Fibroblast of gingiva (primary cell): ENCODE measurements around the gene ITPKB.
A peak's percentile ranks its signal among the peaks of the same experiment; 100 is the strongest.

Experiments used
- DNase-seq: peaks from one replicate; pipeline ENCODE4 v3.0.0-alpha.2; 2011; ENCODE audit warnings: low read depth

Gene ITPKB

GRCh38 chr1:226685196-226685820 lies 53.8 kb downstream of the ITPKB start:
- DNase-seq: no peak

DNA sequence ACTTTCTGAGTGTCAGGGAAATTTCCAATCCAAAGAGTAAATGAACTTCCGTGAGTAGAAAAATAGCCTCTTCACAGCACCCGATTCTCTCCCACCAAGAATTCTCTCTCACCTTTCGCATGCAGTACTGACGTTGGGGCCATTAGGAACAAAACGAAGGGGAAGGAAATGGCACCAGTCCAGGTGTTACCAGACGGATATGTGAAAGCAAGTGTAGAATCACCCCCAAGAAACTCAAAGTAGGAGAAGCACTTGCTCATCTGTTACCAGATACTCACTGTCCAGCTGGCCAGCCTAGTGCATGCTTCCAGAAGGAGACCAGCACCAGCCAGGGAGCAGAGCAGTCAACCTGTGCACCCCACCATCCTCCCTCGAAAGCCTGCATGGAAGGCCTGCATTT lies 55.1 kb downstream of the ITPKB start:
- no peak for DNase-seq

DNA sequence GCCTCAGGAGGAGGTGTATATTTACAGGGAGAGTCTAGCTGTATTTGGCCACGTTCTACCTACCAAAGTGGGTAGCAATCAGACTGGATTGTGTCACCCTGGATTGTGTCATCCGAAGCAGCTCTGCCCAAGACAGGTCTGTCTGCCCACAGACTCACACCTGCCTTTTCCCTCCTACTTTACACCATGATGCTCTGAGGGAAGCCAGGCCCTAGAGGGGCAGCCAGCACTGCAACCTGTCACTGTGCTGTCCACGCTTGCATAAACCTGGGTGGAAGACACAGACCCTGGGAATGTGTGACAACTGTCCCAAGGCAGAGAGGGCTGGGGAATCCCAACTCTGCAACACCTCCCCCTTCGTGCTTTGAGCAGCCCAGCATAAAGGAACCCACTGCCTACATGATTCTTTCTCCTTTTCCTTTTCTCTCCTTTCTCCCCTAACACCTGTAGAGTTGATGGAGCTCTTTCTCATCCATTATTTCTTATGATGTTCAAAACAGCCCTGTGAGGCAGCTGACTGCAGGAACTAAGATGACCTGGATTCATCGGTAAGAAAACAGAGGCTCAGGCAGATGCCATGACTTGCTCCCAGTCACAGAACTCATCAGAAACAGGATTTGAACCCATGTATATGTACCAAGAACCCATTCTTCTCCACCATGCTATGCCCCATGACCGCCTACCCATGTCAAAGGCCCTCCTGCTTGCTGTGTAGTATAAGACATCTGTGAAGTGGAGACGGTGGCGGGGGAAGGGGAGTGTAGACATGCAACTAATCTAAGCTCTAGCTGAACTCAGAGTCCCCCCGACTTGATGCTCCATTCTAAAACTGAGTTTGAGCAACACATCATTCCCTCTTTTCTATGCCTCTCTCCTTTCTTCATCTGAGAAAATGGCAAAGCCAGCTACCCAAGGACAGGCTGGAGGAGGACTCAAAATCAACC lies 55.9 kb downstream of the ITPKB start:
- no peak for DNase-seq

GRCh38 chr1:226681652-226682493 lies 57.2 kb downstream of the ITPKB start:
- DNase-seq: no peak

- DNase-seq: no peak
Observed at GRCh38 chr1:226680653-226681052, 58.4 kb downstream of the ITPKB start.

DNA sequence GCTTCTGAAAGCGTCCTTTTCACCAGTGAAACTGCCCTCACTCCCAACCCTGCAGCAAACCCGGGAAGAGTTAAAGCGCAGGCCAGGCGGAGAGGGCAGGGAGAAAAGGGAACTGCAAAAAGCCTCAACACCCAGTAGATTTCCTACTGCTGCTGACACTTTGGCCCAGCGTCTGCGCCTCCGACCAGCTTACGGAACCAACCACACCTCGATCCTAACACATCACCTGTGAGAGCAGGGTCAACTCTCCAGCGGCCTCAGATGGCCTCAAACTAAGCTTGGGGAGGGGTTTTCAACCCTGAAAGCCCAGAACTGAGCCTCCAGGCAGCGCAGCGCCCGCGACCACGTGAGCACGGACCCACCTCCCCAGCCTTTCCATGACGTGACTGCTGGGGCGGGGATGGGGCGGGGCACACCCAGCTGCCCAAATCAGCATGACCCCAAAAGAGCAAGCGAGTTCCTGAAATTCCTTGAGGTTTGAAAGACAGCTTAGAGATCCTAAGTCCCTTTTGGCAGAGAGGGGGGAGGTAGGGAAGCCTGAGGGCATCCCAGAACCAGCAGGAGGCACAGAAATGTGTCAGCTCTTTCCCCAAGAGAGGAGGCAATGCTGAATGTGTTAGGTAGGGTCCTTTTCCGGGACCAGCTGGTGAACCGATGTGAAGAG lies 59.1 kb downstream of the ITPKB start:
- peak; percentile 80 for DNase-seq

DNA sequence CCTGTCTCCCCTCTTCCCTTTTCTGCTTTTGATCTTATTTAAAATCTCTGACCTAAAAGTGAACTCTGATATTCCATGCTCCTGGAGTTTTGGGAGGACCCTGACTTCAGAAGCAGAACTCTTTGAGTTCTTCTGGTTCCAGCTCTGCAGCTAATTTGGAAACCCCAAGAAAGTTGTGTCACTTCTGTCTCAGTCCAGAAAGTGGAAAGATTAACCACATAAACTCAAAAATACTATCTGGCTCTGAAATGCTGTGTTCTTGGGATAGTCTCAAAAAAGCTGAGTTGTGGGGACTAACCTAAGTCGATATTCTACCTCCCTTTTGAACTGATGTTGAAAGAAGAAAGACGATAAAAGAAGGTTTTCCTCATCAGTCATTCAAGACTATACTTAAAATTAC lies 59.8 kb downstream of the ITPKB start:
- DNase-seq: no peak

DNA sequence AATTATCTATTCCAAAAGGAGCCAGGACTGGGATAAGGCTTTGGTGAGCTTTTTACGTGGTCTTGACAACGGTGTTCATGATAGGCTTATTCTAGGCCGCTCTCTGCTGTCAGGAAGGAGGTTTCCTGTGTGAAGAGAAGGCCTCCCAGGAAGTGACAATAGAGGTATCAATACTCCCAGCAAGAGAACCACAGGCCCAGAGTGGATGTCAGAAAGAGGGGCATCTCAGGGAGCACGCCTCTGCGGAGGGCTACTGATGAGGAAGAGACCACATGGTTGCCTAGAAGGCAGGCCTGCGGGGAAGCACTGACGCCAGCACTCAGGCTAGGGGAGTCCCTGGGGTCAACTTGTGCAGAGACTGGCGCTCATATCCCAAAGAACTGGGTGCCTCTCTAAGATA lies 60.4 kb downstream of the ITPKB start:
- no peak for DNase-seq

DNA sequence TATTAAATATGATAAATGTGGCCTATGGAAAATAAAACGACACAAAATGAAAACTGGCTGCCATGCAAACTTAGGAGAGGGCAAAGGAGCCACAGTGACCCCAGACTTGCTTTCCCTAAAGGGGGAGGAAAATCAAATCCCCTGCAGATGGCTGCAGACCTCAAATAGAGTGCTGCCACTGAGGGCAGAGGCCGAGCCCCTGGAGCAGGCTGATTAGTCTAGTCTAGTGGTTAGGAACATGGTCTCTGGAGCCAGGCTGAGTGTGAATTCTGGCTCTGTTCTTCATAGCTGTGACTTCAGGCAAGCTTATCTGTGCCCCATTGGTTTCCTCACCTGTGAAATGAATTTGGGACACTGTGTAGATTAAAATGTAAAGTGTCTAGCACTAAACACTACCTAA lies 60.8 kb downstream of the ITPKB start:
- DNase-seq: no peak

DNA sequence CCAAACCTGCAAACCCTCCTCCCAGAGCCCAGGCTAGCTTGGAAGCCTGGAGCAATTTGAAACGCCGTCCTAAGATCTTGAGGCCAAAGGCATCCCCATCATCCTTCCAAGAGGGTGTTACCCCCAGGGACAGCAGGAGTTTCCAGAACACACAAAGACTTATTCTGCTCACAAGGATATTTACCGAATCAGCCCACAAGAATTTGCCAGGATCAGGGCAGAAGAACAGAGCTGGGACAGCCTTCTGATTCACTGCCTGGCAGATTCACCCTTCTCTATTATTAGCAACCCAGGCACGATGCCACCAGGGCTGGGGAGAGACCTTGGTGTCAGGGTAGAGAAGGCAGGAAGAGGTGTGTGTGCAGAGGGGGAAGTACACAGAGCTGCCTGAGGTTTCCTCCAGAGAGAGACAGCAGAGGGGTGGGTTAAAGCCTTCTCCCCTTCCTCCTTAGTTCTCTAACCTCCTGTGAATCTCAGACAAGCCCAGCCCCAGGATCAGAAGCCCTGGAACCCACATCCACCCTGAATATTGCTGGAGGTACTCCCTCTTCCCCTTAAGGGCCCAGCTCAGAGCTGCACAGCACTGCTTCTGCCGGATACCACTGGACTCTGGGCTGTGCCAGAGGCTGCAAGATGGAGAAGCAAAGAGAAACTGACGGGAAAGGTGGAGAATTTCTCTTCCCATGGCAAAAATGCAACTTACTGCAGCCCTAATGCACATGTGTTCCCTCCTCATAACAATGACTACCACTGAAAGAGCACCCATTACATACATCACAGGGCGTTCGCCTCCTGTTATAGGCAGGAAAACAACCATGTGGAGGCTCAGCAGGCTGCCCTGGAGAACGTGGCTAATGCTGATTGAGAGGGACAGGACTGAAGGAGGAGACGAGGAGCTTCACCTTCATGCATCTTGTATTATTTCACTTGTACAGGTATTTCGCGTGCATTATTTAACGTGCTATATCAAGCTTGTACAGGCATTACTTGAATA lies 61.8 kb downstream of the ITPKB start:
- DNase-seq: peak; percentile 95

GRCh38 chr1:226676381-226676780 lies 62.7 kb downstream of the ITPKB start:
- DNase-seq: no peak

DNA sequence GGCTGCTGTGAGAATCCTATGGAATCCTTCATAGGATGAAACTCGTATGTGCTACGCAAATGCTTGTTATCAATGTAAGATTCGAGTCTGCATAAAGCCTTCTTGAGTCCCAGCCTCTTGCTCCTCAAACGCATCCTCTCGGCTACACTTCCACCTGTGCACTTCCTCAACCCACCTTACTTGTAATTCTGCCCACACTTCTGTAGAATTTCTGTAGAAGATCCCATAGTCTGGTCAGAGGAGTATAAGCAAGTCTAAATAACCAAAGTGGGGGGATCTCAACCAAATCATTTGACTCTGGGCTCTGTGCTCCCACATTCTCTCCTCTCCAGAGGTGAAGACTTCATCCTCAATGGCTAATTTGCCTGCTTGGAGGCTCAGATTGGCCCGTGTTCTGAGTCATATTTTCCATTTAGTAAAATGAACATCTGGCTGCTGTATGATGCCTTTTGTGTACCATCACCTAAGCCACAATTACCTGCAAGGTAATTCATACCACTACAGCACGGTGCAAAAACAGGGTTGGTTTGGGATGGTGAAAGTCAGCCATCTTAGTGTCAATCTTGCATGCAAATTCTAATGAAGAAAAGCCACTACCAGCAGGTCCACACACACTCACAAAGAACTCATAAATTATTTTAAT lies 63.2 kb downstream of the ITPKB start:
- no peak for DNase-seq

GRCh38 chr1:226674892-226675714 lies 64.0 kb downstream of the ITPKB start:
- no peak for DNase-seq

- no peak for DNase-seq
Observed at GRCh38 chr1:226672339-226672762, 66.7 kb downstream of the ITPKB start.

GRCh38 chr1:226671277-226671676 lies 67.8 kb downstream of the ITPKB start:
- DNase-seq: no peak

DNA sequence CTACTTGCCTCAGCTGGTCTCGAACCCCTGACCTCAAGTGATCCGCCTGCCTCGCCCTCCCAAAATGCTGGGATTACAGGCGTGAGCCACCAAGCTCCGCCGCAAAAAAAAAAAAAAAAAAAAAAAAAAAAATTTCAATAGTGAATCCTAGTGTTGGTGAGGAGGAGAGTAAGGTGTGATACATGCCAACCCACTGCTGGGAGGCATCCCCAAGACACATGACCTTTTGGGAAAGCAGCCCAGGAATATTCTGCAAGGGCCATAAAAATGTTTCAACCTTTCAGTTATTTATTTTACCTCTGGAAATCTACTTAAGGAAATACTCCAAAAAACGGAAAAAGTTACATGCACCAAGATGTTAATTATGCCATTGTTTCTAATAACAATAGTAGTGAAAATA lies 69.0 kb downstream of the ITPKB start:
- no peak for DNase-seq

DNA sequence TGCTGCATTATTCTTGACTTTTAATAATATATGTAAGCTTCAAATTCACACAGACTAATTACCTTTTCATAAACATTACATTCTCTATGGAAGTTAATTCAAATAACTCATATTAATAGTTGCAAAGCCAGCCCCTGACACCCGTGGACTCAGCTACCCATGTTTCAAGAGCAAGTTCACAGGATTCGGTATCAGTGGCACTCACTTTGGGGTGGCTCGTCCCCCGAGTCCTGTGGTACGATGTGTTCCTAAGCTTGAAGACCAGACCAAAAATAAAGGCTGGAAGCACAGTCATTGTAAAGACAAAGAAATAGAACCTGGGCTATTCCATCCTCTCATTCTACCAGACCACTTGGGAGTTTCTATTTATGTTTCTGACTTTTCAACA lies 70.9 kb downstream of the ITPKB start:
- DNase-seq: no peak

DNA sequence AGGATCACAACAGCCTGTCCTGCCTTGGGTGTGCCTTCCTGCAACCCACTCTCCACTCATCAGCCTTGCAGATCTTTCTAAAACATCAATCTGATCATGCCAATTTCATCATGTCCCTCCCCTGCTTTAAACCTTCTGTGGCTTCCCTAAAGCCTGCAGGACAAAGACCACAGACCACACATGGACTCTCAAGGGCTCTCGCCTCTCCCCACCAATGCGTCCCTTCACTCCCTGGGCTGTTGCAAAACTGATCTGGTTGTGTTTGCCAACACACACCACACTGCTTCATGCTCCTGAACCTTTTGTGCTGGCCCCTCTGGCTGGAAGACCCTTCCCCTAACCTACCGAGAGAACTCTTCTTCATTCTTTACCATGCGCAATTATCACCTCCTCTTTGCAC lies 72.4 kb downstream of the ITPKB start:
- DNase-seq: no peak

GRCh38 chr1:226666164-226666506 lies 72.9 kb downstream of the ITPKB start:
- DNase-seq: no peak
